ENCODE measurements around the gene PIK3R2.

DNA sequence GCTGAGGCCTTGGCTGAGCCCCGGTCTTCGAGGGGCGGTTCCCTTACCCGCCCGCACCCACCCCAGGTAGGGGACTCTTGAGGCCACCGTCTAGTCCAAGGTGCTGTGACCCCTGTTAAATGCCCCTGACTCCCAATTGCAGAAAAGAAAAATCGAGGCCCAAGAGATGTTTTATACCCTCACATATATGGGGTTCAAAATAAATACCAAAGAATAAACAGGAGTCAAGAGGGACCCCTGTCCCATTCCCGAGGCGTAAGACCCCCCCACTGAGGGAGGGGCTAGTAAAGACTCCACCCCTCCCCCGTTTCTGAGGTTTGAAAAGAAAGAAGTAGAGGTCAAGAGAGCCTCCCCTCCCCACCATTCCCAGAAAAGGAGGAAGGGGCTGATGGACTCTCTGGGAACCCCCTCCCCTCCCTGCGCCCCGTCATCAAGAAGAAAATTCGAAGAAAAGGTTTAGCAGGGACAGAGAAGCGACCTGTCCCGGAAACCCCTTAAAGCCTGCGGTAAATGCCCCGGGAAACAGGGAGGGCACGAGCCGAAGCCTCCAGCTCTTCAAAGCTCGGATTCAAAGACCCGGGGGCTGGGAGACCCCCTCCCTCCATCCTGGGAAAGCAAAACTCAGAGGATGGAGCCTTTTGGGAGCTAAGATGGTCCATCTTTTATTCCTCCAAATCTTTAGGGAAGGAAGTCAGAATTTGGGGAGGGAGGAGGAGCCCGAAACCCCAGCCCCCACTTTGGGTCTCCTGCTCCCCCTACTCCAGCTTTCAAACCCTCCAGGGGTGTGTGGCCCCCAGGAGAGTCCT lies 51.6 kb downstream of the PIK3R2 start:
- TF ChIP-seq, protein P1, sequence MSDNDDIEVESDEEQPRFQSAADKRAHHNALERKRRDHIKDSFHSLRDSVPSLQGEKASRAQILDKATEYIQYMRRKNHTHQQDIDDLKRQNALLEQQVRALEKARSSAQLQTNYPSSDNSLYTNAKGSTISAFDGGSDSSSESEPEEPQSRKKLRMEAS (IDR thresholded peaks at IDR 0.05; ENCODE audit: low read depth, low read length), result no peak
- TF ChIP-seq, protein P2, sequence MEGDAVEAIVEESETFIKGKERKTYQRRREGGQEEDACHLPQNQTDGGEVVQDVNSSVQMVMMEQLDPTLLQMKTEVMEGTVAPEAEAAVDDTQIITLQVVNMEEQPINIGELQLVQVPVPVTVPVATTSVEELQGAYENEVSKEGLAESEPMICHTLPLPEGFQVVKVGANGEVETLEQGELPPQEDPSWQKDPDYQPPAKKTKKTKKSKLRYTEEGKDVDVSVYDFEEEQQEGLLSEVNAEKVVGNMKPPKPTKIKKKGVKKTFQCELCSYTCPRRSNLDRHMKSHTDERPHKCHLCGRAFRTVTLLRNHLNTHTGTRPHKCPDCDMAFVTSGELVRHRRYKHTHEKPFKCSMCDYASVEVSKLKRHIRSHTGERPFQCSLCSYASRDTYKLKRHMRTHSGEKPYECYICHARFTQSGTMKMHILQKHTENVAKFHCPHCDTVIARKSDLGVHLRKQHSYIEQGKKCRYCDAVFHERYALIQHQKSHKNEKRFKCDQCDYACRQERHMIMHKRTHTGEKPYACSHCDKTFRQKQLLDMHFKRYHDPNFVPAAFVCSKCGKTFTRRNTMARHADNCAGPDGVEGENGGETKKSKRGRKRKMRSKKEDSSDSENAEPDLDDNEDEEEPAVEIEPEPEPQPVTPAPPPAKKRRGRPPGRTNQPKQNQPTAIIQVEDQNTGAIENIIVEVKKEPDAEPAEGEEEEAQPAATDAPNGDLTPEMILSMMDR (IDR thresholded peaks at IDR 0.05; ENCODE audit: low read depth, low read length), result no peak

All from NB4 (cell line).